K562 (cell line): ENCODE results near the gene SYK. TPM values are rescaled to one million over a fixed set of nuclear protein-coding genes. Genes with fewer than 3 reads are reported as not detected.

ENCODE experiments used
- ATAC-seq: fragments of 200-7000 bp; cut with Tn5 transposase; 3 replicates; pipeline ENCODE4 v1.9.1; 2020; ENCODE audit warnings: moderate library complexity
- BruUV-seq: library from RNA; stranded (reverse); fragments of 400-500 nt; replicated peaks from 2 replicates; lab custom pipeline; 2021; lab: Mats Ljungman, UMichigan
- CTCF ChIA-PET: fragments of 300-600 bp; formaldehyde crosslinking; extraction: SDS; loops from one replicate; lab custom pipeline; 2021; ENCODE audit warnings: low intra/inter-chr PET ratio; lab: Yijun Ruan, JAX
- POLR2A ChIA-PET: fragments of 300-600, 350-650 bp; sonication (Branson Sonifier 250); formaldehyde crosslinking; extraction: SDS; loops from one replicate; lab custom pipeline; 2021; ENCODE audit warnings: antibody characterized with exemption, inconsistent platforms; lab: Yijun Ruan, JAX
- DNase-seq, 4 experiments: peaks; one replicate each; pipeline versions ENCODE4 v3.0.0 to v3.0.0-alpha.2; 2011 to 2018; ENCODE audit warnings: low spot score in 3 of 4, mixed read lengths in 3 of 4; ENCODE audit errors: extremely low read depth in 1 of 4
- FAIRE-seq: peaks from 2 replicates; lab custom pipeline; 2011; peaks lifted over from hg19 to GRCh38; lab: Jason Lieb, UNC
- H2AFZ ChIP-seq: 2 replicates; pipeline ENCODE4 v1.6.0; 2011; ENCODE audit warnings: low read depth, low read length, control low read depth, inconsistent platforms
- H3K27ac ChIP-seq: fragments of 200-600 bp; 3 replicates; pipeline ENCODE4 v1.8.0; 2011; ENCODE audit warnings: low read depth, mild to moderate bottlenecking, control low read depth, inconsistent platforms, low read length, moderate library complexity, mixed read lengths; ENCODE audit errors: extremely low read depth
- H3K27me3 ChIP-seq, 2 experiments: fragments of 300-600 bp in 1 of 2; 2 replicates in 1 of 2; 3 replicates in 1 of 2; pipeline versions ENCODE4 v1.6.0 to v1.8.0; 2011; ENCODE audit warnings: inconsistent platforms in 2 of 2, low read length in 2 of 2, mild to moderate bottlenecking in 1 of 2, mixed read lengths in 1 of 2, moderate library complexity in 1 of 2; ENCODE audit not compliant: control insufficient read depth in 2 of 2, insufficient read depth in 2 of 2
- H3K36me3 ChIP-seq: fragments of 300-600 bp; 3 replicates; pipeline ENCODE4 v1.8.0; 2011; ENCODE audit warnings: mild to moderate bottlenecking, low read length, inconsistent platforms; ENCODE audit not compliant: control insufficient read depth, insufficient read depth
- H3K4me1 ChIP-seq, 2 experiments: fragments of 200-600 bp in 1 of 2; replicated peaks in 1 of 2; 2 replicates in 1 of 2; 3 replicates in 1 of 2; pipeline versions ENCODE4 v1.5.1 to v1.8.0; 2011; ENCODE audit warnings: inconsistent platforms in 2 of 2, low read length in 2 of 2, mild to moderate bottlenecking in 1 of 2, mixed read lengths in 1 of 2, moderate library complexity in 1 of 2; ENCODE audit not compliant: control insufficient read depth in 2 of 2, insufficient read depth in 2 of 2
- H3K4me2 ChIP-seq: 2 replicates; pipeline ENCODE4 v1.6.1; 2011; ENCODE audit warnings: low read length, control low read depth, inconsistent platforms, mixed read lengths; ENCODE audit not compliant: insufficient read depth
- H3K4me3 ChIP-seq: fragments of 200-600 bp; sonication (generic), shearing (Covaris generic); 2 replicates; pipeline ENCODE4 v1.5.1; 2016; ENCODE audit warnings: control low read depth, inconsistent platforms
- H3K79me2 ChIP-seq: fragments of 200-600 bp; 3 replicates; pipeline ENCODE4 v1.8.0; 2011; ENCODE audit warnings: low read length, inconsistent platforms; ENCODE audit not compliant: control insufficient read depth, insufficient read depth
- H3K9ac ChIP-seq, 2 experiments: 2 replicates each; pipeline versions ENCODE4 v1.6.0 to v1.6.1; 2011; ENCODE audit warnings: low read depth in 2 of 2, low read length in 2 of 2, control low read depth in 1 of 2, inconsistent platforms in 1 of 2, mild to moderate bottlenecking in 1 of 2, mixed read lengths in 1 of 2; ENCODE audit not compliant: insufficient read depth in 1 of 2
- H3K9me1 ChIP-seq: one replicate; pipeline ENCODE4 v1.6.0; 2011; ENCODE audit warnings: inconsistent platforms, mild to moderate bottlenecking, low read length, moderate library complexity; ENCODE audit not compliant: control insufficient read depth, insufficient read depth
- H3K9me3 ChIP-seq: replicated peaks from 2 replicates; pipeline ENCODE4 v1.5.1; 2011; ENCODE audit warnings: low read depth, low read length, inconsistent platforms; ENCODE audit not compliant: control insufficient read depth, insufficient read depth
- H4K20me1 ChIP-seq: replicated peaks from 2 replicates; pipeline ENCODE4 v1.6.1; 2011; ENCODE audit warnings: low read length, inconsistent platforms, mixed read lengths; ENCODE audit not compliant: control insufficient read depth, insufficient read depth
- GATA2 ChIP-seq: sonication (generic); formaldehyde crosslinking; IDR thresholded peaks from 2 replicates; pipeline ENCODE4 v1.4.0; 2020; ENCODE audit warnings: mild to moderate bottlenecking, missing genetic modification reagents
- MAZ ChIP-seq, 2 experiments: fragments of 450-650 bp in 1 of 2; sonication (generic) in 1 of 2; formaldehyde crosslinking; IDR thresholded peaks in 1 of 2; conservative IDR thresholded peaks in 1 of 2; 2 replicates each; pipeline versions ENCODE4 v1.4.0 to v1.5.0; 2020; ENCODE audit warnings: mild to moderate bottlenecking in 1 of 2, missing genetic modification reagents in 1 of 2
- SPI1 ChIP-seq: IDR thresholded peaks from 2 replicates; pipeline ENCODE4 v1.6.1; 2011; ENCODE audit warnings: low read depth, low read length, control low read depth, borderline replicate concordance
- TOE1 ChIP-seq, 2 experiments: fragments of 450-650 bp in 1 of 2; sonication (generic) in 1 of 2; formaldehyde crosslinking in 1 of 2; IDR thresholded peaks; 2 replicates each; pipeline versions ENCODE4 v1.7.1 to v1.8.0; 2016 to 2022; ENCODE audit warnings: borderline replicate concordance in 2 of 2, mild to moderate bottlenecking in 2 of 2, antibody characterized with exemption in 1 of 2, inconsistent platforms in 1 of 2, low read depth in 1 of 2, missing genetic modification reagents in 1 of 2, moderate library complexity in 1 of 2
- U2AF2 ChIP-seq: fragments of 200-400 bp; formaldehyde crosslinking; optimal IDR thresholded peaks from 2 replicates; pipeline ENCODE3; 2017; ENCODE audit warnings: low read depth, mild to moderate bottlenecking, low read length
- ZNF212 ChIP-seq: fragments of 450-650 bp; formaldehyde crosslinking; IDR thresholded peaks from 2 replicates; pipeline ENCODE4 v1.4.0; 2020; ENCODE audit warnings: mild to moderate bottlenecking
- ZNF695 ChIP-seq: fragments of 450-650 bp; formaldehyde crosslinking; IDR thresholded peaks from 2 replicates; pipeline ENCODE4 v1.4.0; 2020; ENCODE audit warnings: mild to moderate bottlenecking, moderate library complexity
- WGBS: fragments of 100-300 bp; shearing (Covaris generic); methylation state at CpG from one replicate; pipeline ENCODE4 v1.1.6; 2016; ENCODE audit warnings: low coverage, mixed read lengths; ENCODE audit not compliant: insufficient coverage; ENCODE audit errors: missing lambda C conversion rate; 5-methylcytosine and 5-hydroxymethylcytosine counted together
- in situ Hi-C: fragments of 300-500 bp; cut with MboI; formaldehyde crosslinking; loops from 4 replicates; pipeline ENCODE4 v1.15.0; 2018; ENCODE audit warnings: inconsistent platforms, mixed read lengths
- intact Hi-C: fragments of 100-400 bp; cut with micrococcal nuclease; formaldehyde crosslinking; loops from 2 replicates; pipeline ENCODE4 v1.14.2; 2022
- polyA plus RNA-seq, 8 experiments: library from polyadenylated mRNA; depleted of rRNA in 4 of 8; stranded (reverse) in 5 of 8; unstranded in 3 of 8; fragments of >200 nt; fragmentation: Nextera tagmentation in 2 of 8; fragmentation: Illumina TruSeq in 1 of 8; extraction: Ambion mirVana in 2 of 8; extraction: Trizol in 1 of 8; gene quantifications; 2 replicates each; pipeline versions ENCODE4 v1.2.1 to v1.2.3, GENCODE V29; 2011 to 2014; ENCODE audit warnings: inconsistent platforms in 1 of 8, missing spikeins in 1 of 8
- total RNA-seq, 7 experiments: library from RNA; depleted of rRNA in 6 of 7; stranded (reverse); fragments of >200 nt in 6 of 7; fragmentation: Illumina TruSeq in 2 of 7; extraction: Trizol in 2 of 7; gene quantifications; 2 replicates each; pipeline versions ENCODE4 v1.2.1 to v1.2.3, GENCODE V29; 2011 to 2021; ENCODE audit warnings: low replicate concordance in 1 of 7

The SYK gene
- total and polyA plus RNA-seq, 9 of the 15 experiments (the other 6 are each of a cell fraction or from before 2014, with no cell fraction given) = 3.9 to 32.7 (median 16.7) TPM

GRCh38 chr9:90795871-90796317 lies 5.7 kb upstream of the SYK start:
- no peaks in the 10 kb centered on the region for H3K9me3 ChIP-seq
- H3K9me1 ChIP-seq = no peaks in the 10 kb centered on the region
- in situ Hi-C loops = no loop called here
- H3K4me2 ChIP-seq = no peak overlapping the region
- no peaks in the 10 kb centered on the region for H3K27me3 ChIP-seq
- no peak overlapping the region for H2AFZ ChIP-seq
- no TSS peak for BruUV-seq
- 33% methylated on average over 3 of the region's 5 CpGs for WGBS
- no peak overlapping the region for H3K9ac ChIP-seq
- H3K4me1 ChIP-seq = no peaks in the 10 kb centered on the region; a peak in 2 of 5 replicates
- TF ChIP-seq GATA2 (CRISPR knock-in tag) = no peak
- TF ChIP-seq SPI1 = peak; percentile 22; the same call in 1 of the 2 replicates
- TF ChIP-seq, all 486 proteins: peak for 1
- ChIA-PET CTCF (no interaction called here), POLR2A (interaction anchor here (0.8 to 1.1 kb wide), 2 partner anchors 11 to 12 kb away, joined by 3 read pairs; no protein-coding TSS in a partner anchor)
- intact Hi-C loops = no loop called here
- Histone ChIP-seq H3K4me3 (no peak overlapping the region), H3K27ac (no peak overlapping the region), H3K79me2 (no peaks in the 10 kb centered on the region), H3K36me3 (no peaks in the 10 kb centered on the region), H4K20me1 (no peaks in the 10 kb centered on the region)
- FAIRE-seq = no peak
- no peak for ATAC-seq
- DNase-seq = no peak

GRCh38 chr9:90799271-90799852 lies 2.3 kb upstream of the SYK start:
- Histone ChIP-seq H3K27ac (no peak overlapping the region), H3K9me1 (no peaks in the 10 kb centered on the region), H3K4me1 (peaks cover 5 to 11% of the 10 kb centered on the region in 2 experiments), H3K9me3 (no peaks in the 10 kb centered on the region), H2AFZ (no peak overlapping the region), H3K4me2 (no peak overlapping the region), H3K9ac (no peak overlapping the region), H4K20me1 (no peaks in the 10 kb centered on the region), H3K36me3 (no peaks in the 10 kb centered on the region; the same call in 1 of the 3 replicates), H3K4me3 (no peak overlapping the region), H3K27me3 (no peaks in the 10 kb centered on the region), H3K79me2 (peaks cover 27% of the 10 kb centered on the region)
- TF ChIP-seq U2AF2 = no peak
- no peak for TF ChIP-seq ZNF695 (CRISPR knock-in tag)
- TF ChIP-seq TOE1 (IDR thresholded peaks at IDR 0.05; ENCODE audit: borderline replicate concordance) = no peak
- TF ChIP-seq TOE1 (CRISPR knock-in tag; IDR thresholded peaks at IDR 0.05; ENCODE audit: borderline replicate concordance, low read depth) = no peak
- TF ChIP-seq ZNF212 = no peak
- TF ChIP-seq MAZ (CRISPR knock-in tag; conservative IDR thresholded peaks at IDR 0.05 in 1 of 2, IDR thresholded peaks at IDR 0.05 in 1 of 2) = no peak
- ChIA-PET POLR2A (no interaction called here), CTCF (no interaction called here)
- intact Hi-C loops = no loop called here
- in situ Hi-C loops = no loop called here
- DNase-seq (no peak), ATAC-seq (no peak), FAIRE-seq (no peak)
- WGBS = 51% methylated on average over 5 of the region's 5 CpGs
- no TSS peak for BruUV-seq
